ENCODE data around the gene AIFM3.
A peak's percentile ranks its signal among the peaks of the same experiment; 100 is the strongest.

The AIFM3 gene

GRCh38 chr22:21010426-21011113, 43.5 kb downstream of the AIFM3 start:
- DNase-seq, result no peak

GRCh38 chr22:21012446-21013407, 45.7 kb downstream of the AIFM3 start:
- no peak for DNase-seq

- DNase-seq, result no peak
Observed at GRCh38 chr22:21013657-21014201, 46.7 kb downstream of the AIFM3 start.

DNA sequence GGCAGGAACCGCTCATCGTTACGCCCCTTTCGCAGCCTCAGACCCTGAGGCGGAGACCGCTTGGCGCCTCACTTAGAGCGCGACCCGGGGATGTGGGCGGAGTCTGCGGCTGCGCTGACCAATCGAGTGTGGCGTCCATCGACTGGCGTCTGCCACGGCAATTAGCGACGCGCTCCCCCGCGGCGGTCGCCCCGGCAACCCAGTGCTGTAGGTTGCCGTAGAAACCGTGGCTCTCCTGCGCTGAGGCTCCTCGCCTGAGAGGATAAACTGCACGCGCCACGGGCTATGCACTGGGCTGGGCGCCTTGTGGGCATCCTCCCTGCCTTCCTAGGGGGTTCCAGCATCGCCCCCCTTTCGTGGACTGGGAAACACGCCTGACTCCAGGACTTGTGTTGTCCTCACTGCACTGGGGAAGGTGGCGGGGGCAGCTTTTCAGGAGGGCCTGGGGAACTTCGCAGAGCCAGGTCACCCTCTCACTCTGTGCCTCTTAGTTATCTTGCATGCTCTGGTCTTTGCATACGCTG, 47.2 kb downstream of the AIFM3 start:
- peak; percentile 98 for DNase-seq

GRCh38 chr22:21014726-21015465, 47.8 kb downstream of the AIFM3 start, which contains the start of gene P2RX6:
P2RX6 (plus strand) TSS chr22:21015165; CDS start chr22:21015175, 10 bp downstream.
- peak; percentile 95 for DNase-seq

- DNase-seq, result no peak
Observed at GRCh38 chr22:21015466-21016006, 48.5 kb downstream of the AIFM3 start.

DNA sequence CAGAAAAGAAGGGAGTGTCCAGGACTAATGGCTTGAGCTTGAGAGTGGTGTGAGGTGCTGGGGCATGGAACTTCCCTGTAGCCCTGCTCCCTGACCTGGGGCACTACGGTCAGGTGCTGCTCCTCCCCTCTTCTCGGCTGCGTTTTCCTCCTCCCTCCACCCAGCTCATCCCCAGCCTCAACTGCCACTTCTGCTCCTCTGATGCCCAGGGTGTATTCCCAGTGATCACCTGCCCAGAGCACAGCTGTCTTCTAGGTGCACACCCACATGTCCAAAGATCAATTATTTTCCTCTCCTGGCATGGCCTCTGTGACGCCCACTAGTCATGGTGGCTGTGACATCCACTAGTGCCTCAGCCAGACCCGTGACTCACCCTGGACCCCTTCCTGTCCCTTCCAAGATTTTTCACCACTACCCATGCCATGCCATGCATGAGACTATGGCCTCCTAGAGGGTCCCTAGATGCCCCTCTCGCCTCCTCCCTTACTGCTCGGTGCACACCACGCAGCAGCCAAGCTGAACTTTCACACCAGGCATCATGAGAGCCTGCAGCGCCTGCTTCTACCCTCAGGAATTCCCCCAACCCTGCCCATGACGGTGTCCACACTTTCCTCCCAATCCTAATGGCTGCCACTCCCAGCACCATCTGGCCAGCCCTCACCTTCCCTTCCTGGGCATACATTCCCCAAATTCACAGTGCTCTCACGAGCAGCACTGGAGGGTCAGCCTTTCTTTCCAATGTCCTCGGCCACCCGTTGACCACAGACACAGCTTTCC, 49.8 kb downstream of the AIFM3 start:
- DNase-seq, result no peak

- DNase-seq, result no peak
Observed at GRCh38 chr22:21018314-21018713, 51.3 kb downstream of the AIFM3 start.

GRCh38 chr22:21020802-21021429, 53.9 kb downstream of the AIFM3 start:
- no peak for DNase-seq

- DNase-seq, result no peak
Observed at GRCh38 chr22:21022507-21022906, 55.5 kb downstream of the AIFM3 start.

DNA sequence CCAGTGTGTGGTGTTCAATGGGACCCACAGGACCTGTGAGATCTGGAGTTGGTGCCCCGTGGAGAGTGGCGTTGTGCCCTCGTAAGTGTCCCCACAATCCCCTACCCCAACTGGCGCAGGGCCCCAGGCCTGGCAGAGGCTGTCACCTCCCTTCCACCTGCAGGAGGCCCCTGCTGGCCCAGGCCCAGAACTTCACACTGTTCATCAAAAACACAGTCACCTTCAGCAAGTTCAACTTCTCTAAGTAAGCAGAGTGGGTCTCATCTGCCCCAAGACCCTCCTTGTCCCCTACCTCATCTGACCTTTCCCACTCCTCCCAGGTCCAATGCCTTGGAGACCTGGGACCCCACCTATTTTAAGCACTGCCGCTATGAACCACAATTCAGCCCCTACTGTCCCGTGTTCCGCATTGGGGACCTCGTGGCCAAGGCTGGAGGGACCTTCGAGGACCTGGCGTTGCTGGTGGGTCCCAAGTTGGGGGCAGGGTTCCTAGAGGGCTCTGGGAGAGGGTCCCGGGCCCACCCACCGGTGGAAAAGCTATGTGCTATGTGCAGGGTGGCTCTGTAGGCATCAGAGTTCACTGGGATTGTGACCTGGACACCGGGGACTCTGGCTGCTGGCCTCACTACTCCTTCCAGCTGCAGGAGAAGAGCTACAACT, 56.0 kb downstream of the AIFM3 start:
- no peak for DNase-seq

DNA sequence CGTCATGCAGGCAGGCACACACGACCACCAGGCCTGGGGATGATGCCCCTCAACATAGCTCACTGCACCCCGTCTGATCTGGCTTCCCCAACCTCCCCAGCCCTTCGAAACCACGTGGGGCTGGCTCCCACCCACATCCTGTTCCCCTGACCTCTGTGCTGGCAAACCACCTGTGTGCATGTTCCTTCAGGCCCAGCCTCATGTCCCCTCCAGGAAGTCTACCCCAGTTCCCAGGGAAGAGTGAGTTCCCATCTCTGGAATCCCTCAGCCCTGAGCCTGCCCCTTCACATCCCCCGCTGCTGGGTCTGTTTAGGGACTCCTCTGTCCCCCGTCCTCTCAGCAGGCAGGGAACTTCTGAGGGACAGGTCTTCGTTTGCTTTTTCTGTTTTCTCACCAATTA, 58.2 kb downstream of the AIFM3 start:
- DNase-seq, result no peak

DNA sequence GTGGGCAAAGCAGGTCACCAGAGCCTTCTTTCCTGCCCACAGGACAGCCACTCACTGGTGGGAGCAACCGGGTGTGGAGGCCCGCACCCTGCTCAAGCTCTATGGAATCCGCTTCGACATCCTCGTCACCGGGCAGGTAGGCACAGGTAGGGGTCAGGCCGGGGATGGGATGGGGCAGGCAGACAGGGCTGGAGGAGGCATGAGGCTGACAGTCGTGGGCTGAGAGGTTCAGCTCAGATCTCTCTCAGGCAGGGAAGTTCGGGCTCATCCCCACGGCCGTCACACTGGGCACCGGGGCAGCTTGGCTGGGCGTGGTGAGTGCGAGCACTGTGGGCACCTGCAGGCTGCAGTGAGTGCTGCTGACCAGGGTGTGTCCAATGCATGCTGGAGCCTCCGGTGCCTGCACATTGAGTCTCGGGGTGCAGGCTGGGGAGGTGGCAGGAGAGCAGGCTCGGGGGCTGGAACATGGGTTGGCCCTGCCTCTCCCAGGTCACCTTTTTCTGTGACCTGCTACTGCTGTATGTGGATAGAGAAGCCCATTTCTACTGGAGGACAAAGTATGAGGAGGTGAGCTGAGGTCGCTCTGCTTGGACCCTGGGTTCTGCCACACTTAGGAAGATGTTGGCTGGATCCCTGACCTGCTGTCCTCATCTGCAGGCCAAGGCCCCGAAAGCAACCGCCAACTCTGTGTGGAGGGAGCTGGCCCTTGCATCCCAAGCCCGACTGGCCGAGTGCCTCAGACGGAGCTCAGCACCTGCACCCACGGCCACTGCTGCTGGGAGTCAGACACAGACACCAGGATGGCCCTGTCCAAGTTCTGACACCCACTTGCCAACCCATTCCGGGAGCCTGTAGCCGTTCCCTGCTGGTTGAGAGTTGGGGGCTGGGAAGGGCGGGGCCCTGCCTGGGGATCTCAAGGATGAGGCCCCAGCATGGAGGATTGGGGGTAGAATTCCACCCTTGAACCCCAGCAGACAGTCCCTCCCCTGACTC, 59.0 kb downstream of the AIFM3 start:
- no peak for DNase-seq

GRCh38 chr22:21026783-21027692, 60.0 kb downstream of the AIFM3 start:
- DNase-seq, result no peak

- peak; percentile 44 for DNase-seq
Observed at GRCh38 chr22:21028277-21029251, 61.5 kb downstream of the AIFM3 start.

DNA sequence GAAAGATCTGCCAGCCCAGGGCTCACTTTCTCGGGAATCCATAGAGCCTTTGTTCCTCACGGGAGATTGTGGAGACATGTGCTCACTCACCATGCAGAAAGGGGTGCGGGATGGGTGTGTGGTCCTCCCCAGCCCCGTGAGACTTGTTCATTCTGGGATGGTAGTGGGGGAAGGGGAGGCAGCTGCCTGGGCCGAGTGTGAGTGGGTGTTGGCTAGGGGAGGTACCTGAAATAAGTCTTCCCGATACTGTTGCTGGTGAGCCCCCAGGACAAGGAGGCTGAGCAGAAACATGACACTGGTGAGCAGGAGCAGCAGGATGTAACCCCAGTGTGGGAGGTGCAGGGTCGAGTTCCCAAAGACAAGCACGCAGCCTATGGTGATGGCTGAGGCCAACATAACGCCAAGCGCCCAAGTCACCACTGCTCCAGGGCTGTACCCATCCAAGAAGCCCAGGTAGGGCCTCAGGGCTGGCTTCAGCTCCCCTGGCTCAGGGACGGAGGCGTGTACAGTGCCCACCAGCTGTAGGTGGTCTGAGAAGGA, 62.5 kb downstream of the AIFM3 start:
- DNase-seq, result peak; percentile 35
